ENCODE measurements around the gene PIGT.

The PIGT gene

DNA sequence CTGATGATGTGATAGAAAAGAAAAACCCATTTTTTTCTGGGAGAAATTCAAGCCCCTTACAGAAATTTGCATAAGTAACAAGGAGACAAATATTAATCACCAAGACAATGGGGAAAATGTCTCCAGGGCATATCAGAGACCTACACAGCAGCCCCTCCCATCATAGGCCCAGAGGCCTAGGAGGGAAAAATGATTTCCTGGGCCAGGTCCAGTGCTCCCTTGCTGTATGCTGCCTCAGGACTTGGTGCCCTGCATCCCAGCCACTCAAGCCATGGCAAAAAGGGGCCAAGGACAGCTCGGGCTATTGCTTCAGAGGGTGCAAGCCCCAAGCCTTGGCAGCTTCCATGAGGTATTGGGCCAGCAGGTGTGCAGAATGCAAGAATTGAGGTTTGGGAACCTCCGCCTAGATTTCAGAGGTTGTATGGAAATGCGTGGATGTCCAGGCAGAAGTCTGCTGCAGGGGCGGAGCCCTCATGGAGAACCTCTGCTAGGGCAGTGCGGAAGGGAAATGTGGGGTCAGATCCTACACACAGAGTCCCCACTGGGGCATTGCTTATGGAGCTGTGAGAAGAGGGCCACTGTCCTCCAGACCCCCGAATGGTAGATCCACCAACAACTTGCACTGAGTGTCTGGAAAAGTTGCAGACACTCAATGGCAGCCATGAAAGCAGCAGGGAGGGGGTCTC, 15.5 kb upstream of the PIGT start:
- DNase-seq (ENCODE audit: low spot score) = no peak

DNA sequence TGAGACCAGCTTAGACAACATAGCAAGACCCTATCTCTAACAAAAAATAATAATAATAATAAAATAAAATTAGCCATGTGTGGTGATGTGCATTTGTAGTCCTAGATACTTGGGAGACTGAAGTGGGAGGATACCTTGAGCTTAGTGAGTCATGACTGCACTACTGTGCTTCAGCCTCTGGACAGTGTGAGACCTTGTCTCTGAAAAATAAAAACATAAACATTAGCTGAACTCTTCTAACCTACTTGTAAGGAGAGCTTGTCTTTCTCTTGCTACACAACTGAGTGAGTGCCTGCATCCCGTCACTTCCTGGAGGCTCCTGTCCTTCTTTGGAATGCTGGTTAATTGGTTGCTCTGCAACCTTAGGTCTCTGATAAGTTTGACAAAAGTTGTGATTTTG, 13.0 kb upstream of the PIGT start:
- no peak for DNase-seq (ENCODE audit: low spot score)

DNA sequence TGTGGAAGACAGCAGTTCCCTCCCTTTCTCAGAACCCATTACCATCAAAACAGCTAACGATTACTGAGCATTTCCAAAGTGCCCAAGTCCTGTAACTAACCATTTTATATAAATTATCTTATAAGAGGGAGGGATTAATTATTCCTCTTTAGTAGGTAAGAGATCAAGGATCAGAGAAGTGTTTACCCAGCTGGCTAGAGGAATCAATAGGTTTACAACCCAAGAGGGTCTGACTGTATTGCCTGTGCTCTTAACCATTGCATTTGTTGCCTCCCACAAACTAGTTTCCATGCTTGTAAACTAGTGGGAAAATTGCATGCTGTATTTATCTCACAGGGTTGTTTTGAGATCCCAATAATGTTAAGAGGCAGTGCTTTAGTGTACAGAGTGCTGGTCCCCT, 11.5 kb upstream of the PIGT start:
- no peak for DNase-seq (ENCODE audit: low spot score)

DNA sequence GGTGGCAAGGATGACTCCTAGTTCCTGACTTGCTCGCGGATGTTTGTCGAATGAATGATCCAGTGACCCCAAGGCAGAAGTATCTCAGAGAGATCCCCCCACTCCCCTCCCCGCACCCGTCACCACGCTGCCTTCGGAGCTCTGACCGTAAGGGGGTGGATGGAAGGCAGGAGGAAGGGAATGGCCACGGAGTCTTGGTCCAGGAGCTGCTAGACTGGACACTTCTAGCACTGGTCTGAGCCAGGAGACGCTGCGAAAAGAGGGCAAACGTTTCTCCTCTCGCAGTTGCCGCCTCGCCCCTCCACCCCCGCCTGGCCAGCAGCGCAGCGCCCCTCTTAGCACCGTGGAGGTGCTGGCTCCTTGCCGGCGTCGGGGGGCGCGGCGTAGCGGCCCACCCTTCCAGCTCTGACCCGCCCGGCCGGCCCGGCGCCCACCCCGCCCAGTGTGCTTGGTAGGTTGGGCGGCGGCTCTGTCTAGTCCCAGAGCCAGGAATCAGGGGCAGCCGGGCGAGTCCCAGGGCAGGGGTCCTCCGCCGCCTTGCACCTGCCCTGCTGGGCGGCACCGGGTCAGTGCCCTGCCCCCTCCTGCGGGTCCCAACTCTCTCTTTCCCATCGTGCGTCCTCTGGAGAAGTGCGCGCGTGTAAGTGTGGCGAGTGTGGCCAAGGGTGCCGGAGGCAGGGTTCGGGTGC, 10.2 kb upstream of the PIGT start:
- DNase-seq (ENCODE audit: low spot score) = no peak

DNA sequence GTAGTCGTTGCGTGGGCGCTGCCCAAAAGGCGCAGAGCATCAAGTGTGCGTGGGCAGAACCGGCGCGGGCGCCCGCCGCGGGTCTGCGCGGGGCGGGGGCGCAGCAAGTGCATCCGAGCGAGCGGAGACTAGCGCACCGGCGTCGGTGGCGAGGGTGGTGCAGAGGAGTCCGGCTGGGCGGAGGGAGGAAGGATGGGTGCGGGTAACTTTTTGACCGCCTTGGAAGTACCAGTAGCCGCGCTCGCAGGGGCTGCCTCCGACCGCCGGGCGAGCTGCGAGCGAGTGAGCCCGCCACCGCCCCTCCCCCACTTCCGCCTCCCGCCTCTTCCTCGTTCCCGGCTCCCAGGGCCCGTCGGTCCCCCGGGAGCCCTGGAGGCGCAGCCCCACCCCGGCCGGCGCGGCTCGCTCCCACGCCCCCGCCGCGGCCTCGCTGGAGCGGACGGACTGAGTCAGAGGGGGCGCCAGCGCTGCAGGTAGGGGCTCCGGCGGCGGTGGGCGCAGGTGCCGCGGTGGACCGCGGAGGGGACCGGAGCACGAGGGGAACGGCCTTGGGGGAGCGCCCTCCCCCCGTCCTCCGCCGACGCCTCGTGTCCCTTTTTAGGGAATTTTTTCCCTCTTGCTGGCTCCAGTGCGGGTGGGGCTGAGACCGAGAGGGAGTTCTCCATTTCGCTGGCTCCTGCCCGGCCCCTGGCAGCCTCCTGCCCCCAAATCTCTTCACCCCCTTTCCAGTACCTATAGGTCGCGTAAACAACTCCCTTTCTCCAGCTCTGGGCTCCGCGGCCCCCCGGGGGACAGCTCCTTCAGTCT, 9.5 kb upstream of the PIGT start:
- peak; percentile 80 for DNase-seq (ENCODE audit: low spot score)

DNA sequence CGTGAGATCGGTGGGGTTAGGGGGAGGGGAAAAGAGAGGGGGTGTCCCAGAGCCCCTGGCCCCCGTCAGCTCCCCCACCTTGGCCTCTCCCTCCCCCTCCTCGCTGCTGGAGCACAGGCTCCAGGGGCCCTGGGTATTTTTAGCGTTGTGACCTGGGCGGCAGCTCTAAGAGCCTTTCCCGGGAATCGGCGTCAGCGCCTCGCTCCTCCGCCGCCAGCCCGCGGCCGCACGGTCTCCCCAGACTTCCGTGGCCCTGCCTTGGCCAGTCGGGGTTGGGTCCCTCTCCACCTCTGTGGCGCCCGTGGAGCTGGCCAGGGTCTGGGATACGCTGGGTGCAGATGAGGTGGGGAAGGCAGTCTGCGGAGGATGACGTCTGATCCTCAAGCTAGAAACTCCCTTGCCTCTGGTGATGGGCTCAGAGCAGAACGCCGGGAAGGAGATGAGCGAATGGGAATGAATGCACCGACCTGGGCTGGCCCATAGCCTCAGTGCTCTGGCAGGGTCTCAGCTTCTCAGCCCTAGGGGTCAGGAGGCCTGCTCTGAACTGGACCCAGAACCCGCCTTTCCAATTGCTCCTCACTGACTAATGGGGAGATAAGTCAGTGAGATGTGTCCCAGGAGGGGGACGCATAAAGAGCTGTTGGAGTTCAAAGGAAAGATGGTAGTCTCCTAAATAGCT, 8.7 kb upstream of the PIGT start:
- peak; percentile 61 for DNase-seq (ENCODE audit: low spot score)

DNA sequence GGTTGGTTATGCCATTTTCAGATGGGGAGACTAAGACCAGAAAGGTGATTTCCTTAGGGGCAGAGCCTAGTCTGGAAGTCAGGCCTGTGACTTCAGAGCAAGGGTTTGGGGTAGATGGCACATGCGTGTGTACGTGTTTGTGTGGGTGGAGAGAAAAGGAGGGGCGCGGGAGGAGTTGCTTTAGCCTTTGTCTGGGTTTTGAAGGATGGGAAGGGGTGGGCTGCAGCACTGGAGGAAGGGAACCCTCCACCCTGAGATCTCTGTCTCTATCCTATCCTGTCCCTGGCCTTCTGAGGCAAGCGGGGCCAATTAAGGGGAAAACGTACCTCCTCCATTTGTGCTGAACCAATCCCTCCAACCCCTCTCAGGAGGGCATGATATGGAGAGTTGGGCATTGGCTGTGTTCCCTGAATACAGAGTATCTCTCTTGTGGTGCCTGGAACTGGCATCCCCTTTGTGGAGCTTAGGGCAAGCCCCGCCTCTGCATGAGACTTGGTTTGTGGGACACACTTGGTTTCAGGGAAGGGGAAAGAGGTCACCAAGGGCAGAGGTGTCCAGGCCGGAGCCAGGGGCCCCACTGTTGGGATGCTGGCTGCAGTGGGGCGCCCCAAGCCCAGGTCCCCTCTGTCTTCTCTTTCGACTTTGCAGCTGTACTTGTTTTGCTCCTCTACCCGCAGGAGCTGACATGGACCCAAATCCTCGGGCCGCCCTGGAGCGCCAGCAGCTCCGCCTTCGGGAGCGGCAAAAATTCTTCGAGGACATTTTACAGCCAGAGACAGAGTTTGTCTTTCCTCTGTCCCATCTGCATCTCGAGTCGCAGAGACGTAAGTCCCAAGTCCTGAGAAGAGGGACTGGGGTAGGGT, 7.9 kb upstream of the PIGT start, which contains the start of gene DBNDD2:
DBNDD2 (plus strand) TSS at position 507 of the 863 bp plus-strand sequence; CDS start at position 686, 179 bp downstream.
- peak; percentile 96 for DNase-seq (ENCODE audit: low spot score)

DNA sequence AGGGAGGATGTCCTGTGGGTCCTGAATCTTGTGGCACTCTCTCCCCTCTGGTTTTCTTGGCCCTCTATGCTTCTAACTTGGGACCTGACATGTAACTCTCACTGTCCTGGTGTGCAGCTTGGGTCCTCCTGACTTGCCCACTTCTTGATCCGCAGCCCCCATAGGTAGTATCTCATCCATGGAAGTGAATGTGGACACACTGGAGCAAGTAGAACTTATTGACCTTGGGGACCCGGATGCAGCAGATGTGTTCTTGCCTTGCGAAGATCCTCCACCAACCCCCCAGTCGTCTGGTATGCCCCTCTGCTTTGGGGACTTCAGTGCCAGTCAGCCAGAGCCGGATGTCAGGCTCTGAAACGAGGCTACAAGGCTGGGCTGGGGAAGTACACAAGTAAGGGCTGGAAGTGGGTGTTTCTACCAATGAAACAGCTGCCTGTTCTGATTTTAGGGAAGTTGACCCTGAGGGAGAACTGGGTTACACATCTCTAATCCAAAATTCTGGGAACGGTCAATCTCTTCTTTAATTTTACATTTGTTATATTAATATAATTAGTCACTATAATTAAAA, 7.2 kb upstream of the PIGT start:
- DNase-seq (ENCODE audit: low spot score) = peak; percentile 60

DNA sequence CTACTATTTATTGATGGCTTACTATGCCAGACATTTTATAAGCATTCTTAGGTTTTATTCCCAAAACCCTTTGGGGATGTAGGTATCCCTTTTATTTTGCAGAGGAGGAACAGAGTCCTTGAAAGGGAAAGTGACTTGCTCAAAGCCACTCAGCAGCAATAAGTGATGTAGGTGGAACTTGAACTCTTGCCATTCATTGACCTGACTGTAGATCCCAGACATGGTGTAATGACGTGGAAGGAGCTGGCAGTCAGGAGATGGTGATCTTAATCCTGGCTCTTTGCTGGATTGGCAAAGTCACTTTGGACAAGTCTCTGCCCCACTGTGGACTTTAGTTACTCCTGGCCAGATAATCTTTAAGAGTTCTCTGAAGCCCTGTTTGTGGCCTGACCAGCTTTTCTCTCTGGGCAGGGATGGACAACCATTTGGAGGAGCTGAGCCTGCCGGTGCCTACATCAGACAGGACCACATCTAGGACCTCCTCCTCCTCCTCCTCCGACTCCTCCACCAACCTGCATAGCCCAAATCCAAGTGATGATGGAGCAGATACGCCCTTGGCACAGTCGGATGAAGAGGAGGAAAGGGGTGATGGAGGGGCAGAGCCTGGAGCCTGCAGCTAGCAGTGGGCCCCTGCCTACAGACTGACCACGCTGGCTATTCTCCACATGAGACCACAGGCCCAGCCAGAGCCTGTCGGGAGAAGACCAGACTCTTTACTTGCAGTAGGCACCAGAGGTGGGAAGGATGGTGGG, 6.2 kb upstream of the PIGT start:
- no peak for DNase-seq (ENCODE audit: low spot score)

DNA sequence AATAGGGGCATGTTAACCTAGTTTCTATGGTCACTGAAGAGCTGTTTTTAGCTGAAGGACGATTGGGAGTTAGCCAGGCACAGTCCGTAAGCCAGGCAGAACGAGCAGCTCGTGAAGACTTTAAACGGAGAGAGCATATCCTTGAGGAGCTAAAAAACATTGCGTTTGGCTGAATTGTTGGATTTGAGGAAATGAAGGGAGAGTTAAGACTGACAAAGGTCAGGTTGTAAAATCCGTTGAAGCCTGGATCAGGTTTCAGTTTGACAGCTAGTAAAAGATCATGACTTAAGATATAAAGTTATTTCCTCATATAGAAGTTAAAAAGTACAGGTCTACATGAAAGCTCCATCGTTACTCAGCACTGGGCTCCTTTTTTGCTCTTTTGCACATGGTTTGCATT, 5.1 kb upstream of the PIGT start:
- DNase-seq (ENCODE audit: low spot score) = no peak

DNA sequence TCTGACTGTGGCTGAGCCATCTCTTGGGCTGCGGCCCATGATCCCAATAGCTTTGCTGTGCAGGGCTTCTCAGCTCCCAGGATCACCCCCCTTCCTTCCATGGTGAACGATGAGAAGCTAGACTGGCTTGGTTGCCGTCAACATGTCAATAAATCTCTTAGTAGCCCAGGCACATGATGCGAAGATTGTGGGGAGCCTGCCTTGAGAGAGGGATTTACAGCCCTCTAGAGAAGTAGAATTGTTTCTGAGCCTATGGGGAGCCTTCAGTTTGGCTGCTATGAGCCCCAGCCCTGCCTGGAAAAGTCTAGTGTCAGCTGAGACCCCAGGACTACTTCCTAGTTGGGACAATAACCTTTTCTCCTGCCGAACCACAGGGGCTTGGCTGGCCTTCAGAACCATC, 3.3 kb upstream of the PIGT start:
- no peak for DNase-seq (ENCODE audit: low spot score)

DNA sequence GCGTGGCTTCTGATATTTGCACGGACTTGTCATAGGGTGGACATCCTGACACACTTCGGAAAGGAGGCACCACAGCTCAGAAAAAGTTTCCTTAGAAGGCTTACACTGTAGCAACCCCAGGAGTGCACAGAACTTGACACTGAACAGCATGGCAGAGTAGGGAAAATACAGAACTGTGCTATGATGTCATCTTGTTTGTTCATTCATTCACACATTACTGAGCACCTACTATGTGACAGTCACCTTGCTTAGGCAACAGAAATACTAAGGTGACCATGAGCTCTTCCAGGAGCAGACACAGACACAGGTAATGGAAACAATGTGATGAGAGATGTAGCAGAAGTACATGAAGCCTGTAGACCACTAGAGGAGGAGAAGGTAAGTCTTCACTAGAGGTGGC, 2.5 kb upstream of the PIGT start:
- no peak for DNase-seq (ENCODE audit: low spot score)

DNA sequence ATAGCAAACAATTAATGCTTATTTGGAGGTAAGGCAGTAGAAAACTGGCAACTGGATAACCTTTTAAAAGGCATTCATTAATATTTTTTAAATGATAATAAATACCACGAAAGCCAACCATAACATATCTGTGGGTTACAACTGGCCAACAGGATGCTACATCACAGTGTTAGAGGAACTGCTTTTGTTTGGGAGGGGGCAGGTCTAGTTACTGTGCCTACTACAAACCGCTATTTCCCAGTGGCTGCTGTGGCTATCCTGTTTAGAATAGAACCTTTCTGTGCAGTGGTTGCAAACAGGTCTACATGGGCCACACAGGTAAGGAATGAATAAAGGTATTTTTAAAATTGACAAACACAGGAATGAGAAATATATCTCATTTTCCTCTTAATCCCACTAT, 976 bp downstream of the PIGT start:
- no peak for DNase-seq (ENCODE audit: low spot score)

DNA sequence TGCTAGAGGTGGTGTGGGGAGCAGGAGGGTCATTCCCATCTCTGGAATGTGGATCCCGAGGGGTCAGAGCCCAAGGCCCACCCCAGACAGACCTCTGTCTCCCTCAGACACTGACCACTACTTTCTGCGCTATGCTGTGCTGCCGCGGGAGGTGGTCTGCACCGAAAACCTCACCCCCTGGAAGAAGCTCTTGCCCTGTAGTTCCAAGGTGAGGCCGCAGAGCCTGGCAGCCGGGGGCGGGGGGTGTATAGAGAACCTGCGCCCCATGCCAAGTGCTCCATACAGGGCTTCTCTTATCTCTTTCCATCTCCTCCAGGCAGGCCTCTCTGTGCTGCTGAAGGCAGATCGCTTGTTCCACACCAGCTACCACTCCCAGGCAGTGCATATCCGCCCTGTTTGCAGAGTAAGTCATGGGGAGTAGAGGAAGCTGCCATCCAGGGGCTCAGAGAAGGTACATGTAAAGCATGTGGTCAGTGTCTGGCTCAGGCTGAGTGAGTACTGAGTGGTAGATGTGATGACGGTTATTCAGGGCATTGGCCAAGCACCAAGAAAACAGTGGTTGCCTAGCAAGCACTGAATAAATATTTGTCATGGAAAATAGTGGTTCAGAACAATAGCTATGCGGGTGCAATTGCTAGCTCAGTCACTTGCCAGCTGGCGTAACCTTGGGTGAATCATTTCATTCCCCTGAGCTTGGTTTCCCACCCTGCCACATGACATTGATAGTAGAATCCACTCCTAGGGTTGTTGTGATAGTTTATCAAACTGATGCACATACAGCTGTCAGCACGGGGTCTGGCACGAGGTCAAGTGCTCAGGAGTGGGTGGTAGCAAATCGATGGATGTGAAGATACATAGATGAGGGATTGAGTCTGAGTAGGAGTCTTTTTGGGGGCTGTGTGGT, 3.5 kb downstream of the PIGT start:
- peak; percentile 50 for DNase-seq (ENCODE audit: low spot score)

DNA sequence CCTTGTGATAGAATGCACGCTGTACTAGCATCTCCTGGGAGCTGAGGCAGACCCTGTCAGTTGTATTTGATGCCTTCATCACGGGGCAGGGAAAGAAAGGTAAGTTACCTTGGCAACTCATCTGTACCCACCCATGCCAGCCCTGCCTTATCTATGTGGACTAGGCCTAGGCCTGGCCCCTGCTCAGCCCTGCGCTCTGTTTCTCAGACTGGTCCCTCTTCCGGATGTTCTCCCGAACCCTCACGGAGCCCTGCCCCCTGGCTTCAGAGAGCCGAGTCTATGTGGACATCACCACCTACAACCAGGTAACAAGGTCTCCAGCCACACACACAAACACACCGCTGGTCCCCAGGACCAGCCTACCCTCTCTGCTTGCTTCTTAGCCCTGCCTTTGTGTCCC, 4.2 kb downstream of the PIGT start:
- no peak for DNase-seq (ENCODE audit: low spot score)

DNA sequence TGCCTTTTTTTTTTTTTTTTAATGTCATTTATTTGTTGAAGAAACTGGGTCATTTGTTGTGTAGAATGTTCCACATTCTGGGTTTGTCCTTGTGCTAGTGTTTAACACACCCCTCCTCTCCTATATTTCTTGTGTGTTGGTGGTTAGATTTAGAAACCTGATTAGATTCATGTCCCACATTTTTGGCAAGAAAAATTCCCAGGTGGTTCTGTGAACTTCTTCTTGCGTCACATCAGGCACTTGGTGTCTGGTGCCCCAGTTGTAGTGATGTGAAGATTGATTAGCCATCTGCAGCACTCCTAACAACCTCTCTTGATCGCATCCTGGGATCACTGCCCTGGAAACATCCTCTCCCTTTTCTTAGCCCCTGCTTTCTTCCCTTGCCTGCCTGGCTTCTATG, 7.8 kb downstream of the PIGT start:
- peak; percentile 51 for DNase-seq (ENCODE audit: low spot score)

DNA sequence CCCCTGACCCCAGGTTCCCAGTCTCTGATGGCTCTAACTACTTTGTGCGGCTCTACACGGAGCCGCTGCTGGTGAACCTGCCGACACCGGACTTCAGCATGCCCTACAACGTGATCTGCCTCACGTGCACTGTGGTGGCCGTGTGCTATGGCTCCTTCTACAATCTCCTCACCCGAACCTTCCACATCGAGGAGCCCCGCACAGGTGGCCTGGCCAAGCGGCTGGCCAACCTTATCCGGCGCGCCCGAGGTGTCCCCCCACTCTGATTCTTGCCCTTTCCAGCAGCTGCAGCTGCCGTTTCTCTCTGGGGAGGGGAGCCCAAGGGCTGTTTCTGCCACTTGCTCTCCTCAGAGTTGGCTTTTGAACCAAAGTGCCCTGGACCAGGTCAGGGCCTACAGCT, 9.6 kb downstream of the PIGT start:
- DNase-seq (ENCODE audit: low spot score) = no peak

DNA sequence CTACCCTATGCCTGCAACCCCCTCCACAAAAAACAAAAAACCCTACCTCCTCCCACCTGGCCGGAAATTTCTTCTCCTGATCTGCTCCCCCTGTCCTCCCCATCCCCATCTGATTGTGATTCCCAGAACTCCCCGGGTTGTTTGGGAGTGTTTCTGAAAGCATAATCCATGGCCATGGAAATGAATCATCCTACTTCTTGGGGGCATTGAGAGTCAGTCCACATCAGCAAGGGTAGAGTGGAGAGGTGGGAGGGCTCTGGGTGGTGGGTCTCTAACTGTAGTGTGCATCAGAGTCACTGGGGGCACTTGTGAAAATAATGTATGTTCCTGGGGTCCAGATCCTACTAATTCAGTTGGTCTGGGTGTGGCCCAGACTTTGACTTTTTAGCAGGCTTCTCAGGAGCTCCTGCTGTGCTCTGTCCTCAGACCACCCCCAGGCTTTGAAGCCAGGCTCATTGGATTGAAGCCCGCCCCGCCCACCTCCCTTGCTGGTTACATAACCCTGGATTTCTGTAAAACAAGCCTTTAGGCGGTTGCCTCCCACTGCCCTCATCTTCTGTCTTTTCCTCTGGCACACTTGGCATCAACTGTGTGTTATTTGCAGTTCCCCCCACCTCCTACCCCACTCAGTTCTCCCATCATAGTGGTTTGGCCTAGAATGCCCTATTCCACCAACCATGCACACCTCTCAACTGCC, 10.5 kb downstream of the PIGT start:
- peak; percentile 83 for DNase-seq (ENCODE audit: low spot score)

All from putamen (tissue), 1 donor.